HG02938 (cell line): ENCODE measurements around the gene MPG.

Experiments used
- ATAC-seq: cut with Tn5 transposase; IDR thresholded peaks from one replicate; pipeline ENCODE4 v1.9.1; 2021; ENCODE audit warnings: mild to moderate bottlenecking, moderate library complexity; ENCODE audit not compliant: unreplicated experiment

Gene MPG

GRCh38 chr16:66309-67182, 11.5 kb upstream of the MPG start:
- ATAC-seq = no peak

GRCh38 chr16:67183-67791, 10.7 kb upstream of the MPG start:
- ATAC-seq = no peak

GRCh38 chr16:67884-68789, 9.9 kb upstream of the MPG start:
- ATAC-seq = no peak

- ATAC-seq = no peak
These were observed 8.8 kb upstream of the MPG start for GRCh38 chr16:69181-69580.

- ATAC-seq = no peak
These were observed 6.8 kb upstream of the MPG start for GRCh38 chr16:71210-71539.

GRCh38 chr16:71540-72401, 6.3 kb upstream of the MPG start:
- ATAC-seq = no peak

GRCh38 chr16:72561-73548, 5.2 kb upstream of the MPG start, which contains the start of gene RHBDF1:
Gene RHBDF1, minus strand, starts transcription at chr16:72631. Its CDS starts 7,616 bp downstream, at chr16:65015.
- no peak for ATAC-seq

- no peak for ATAC-seq
These were observed 3.8 kb upstream of the MPG start for GRCh38 chr16:74051-74746.

GRCh38 chr16:74747-75334, 3.2 kb upstream of the MPG start:
- ATAC-seq = no peak

GRCh38 chr16:75580-76501, 2.2 kb upstream of the MPG start:
- ATAC-seq = no peak

- ATAC-seq = no peak
These were observed 1.3 kb upstream of the MPG start for GRCh38 chr16:76535-77272.

- peak; percentile 21 for ATAC-seq
These were observed 685 bp upstream of the MPG start for GRCh38 chr16:77273-77806.

- ATAC-seq = no peak
These were observed 572 bp downstream of the MPG start for GRCh38 chr16:78444-79150.

- ATAC-seq = no peak
These were observed 1.4 kb downstream of the MPG start for GRCh38 chr16:79151-80054.
